ENCODE measurements around the gene EFHC1.

DNA sequence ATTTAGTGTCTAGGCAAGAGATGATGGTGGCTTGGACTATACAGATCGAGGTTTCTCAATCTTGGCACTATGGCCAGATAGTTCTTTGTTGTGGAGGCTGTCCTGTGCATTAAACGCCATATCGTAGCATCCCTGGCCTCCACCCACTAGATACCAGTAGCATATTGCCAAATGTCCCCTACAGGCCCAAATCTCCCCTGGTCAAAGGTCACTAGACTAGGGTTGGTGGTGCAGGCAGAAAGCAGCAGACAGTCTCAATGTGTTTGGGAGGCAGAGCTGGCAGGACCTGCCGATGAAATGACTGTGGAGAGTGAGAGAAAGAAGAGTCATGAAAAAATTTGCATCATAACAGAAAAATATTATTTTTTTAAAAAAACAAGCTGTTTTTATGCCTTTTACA lies 93.8 kb downstream of the EFHC1 start:
- TF ChIP-seq, protein P1, sequence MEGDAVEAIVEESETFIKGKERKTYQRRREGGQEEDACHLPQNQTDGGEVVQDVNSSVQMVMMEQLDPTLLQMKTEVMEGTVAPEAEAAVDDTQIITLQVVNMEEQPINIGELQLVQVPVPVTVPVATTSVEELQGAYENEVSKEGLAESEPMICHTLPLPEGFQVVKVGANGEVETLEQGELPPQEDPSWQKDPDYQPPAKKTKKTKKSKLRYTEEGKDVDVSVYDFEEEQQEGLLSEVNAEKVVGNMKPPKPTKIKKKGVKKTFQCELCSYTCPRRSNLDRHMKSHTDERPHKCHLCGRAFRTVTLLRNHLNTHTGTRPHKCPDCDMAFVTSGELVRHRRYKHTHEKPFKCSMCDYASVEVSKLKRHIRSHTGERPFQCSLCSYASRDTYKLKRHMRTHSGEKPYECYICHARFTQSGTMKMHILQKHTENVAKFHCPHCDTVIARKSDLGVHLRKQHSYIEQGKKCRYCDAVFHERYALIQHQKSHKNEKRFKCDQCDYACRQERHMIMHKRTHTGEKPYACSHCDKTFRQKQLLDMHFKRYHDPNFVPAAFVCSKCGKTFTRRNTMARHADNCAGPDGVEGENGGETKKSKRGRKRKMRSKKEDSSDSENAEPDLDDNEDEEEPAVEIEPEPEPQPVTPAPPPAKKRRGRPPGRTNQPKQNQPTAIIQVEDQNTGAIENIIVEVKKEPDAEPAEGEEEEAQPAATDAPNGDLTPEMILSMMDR (IDR thresholded peaks at IDR 0.05), result no peak
- TF ChIP-seq, protein P2, sequence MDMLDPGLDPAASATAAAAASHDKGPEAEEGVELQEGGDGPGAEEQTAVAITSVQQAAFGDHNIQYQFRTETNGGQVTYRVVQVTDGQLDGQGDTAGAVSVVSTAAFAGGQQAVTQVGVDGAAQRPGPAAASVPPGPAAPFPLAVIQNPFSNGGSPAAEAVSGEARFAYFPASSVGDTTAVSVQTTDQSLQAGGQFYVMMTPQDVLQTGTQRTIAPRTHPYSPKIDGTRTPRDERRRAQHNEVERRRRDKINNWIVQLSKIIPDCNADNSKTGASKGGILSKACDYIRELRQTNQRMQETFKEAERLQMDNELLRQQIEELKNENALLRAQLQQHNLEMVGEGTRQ (CRISPR knock-in tag; IDR thresholded peaks at IDR 0.05), result no peak
- TF ChIP-seq JUN (CRISPR knock-in tag; IDR thresholded peaks at IDR 0.05) (no peak), ATF3 (CRISPR knock-in tag; conservative IDR thresholded peaks at IDR 0.05) (no peak), RELA (CRISPR knock-in tag; IDR thresholded peaks at IDR 0.05; ENCODE audit: borderline replicate concordance) (no peak), RORB (CRISPR knock-in tag; IDR thresholded peaks at IDR 0.05) (no peak), HMGXB4 (CRISPR knock-in tag; IDR thresholded peaks at IDR 0.05) (no peak)

Data from WTC11 (cell line).